Fibroblast of lung (primary cell): Measurements from ENCODE around the gene ATP5F1E. TPM values are rescaled to one million over a fixed set of nuclear protein-coding genes. Genes with fewer than 3 reads are reported as not detected.

Experiments
- DNase-seq, 2 donors: peaks; one replicate each; pipeline versions ENCODE4 v3.0.0 to v3.0.0-alpha.2; 2010; ENCODE audit warnings: low read depth in 2 of 2
- H2AFZ ChIP-seq: 2 replicates; pipeline ENCODE4 v1.5.1; 2012; ENCODE audit warnings: low read length, control low read depth, inconsistent platforms
- H3K27ac ChIP-seq: 2 replicates; pipeline ENCODE4 v1.5.1; 2011; ENCODE audit warnings: low read length, control low read depth; ENCODE audit not compliant: insufficient read depth
- H3K27me3 ChIP-seq: 2 replicates; pipeline ENCODE4 v1.5.1; 2011; ENCODE audit warnings: mild to moderate bottlenecking, low read length; ENCODE audit not compliant: control insufficient read depth, insufficient read depth
- H3K36me3 ChIP-seq: 2 replicates; pipeline ENCODE4 v1.5.1; 2011; ENCODE audit warnings: low read length; ENCODE audit not compliant: control insufficient read depth, insufficient read depth
- H3K4me1 ChIP-seq: 2 replicates; pipeline ENCODE4 v1.5.1; 2011; ENCODE audit warnings: low read length; ENCODE audit not compliant: control insufficient read depth, insufficient read depth; ENCODE audit errors: extremely low read depth
- H3K4me2 ChIP-seq: 2 replicates; pipeline ENCODE4 v1.5.1; 2011; ENCODE audit warnings: low read length, control low read depth; ENCODE audit not compliant: insufficient read depth; ENCODE audit errors: extremely low read depth
- H3K4me3 ChIP-seq, 4 experiments: fragments of 200-600 bp in 1 of 4; sonication (generic) in 1 of 4; replicated peaks in 1 of 4; 2 replicates each; pipeline ENCODE4 v1.5.1; 2011 to 2016; ENCODE audit warnings: low read length in 4 of 4, low read depth in 3 of 4, mild to moderate bottlenecking in 3 of 4, control low read depth in 2 of 4, inconsistent platforms in 1 of 4, mixed read lengths in 1 of 4; ENCODE audit not compliant: insufficient read depth in 1 of 4; ENCODE audit errors: control extremely low read depth in 1 of 4
- H3K79me2 ChIP-seq: 2 replicates; pipeline ENCODE4 v1.5.1; 2012; ENCODE audit warnings: mild to moderate bottlenecking, low read length, inconsistent platforms; ENCODE audit not compliant: control insufficient read depth, insufficient read depth
- H3K9ac ChIP-seq: 2 replicates; pipeline ENCODE4 v1.5.1; 2011; ENCODE audit warnings: mild to moderate bottlenecking, low read length, control low read depth; ENCODE audit not compliant: insufficient read depth
- H3K9me3 ChIP-seq: 2 replicates; pipeline ENCODE4 v1.5.1; 2012; ENCODE audit warnings: low read depth, low read length; ENCODE audit not compliant: control insufficient read depth, insufficient read depth
- H4K20me1 ChIP-seq: 2 replicates; pipeline ENCODE4 v1.5.1; 2011; ENCODE audit warnings: low read length; ENCODE audit not compliant: control insufficient read depth, insufficient read depth; ENCODE audit errors: extremely low read depth
- CTCF ChIP-seq, 2 donors: IDR thresholded peaks in 1 of 2; conservative IDR thresholded peaks in 1 of 2; 1 replicate in 1 of 2; 2 replicates in 1 of 2; pipeline ENCODE4 v1.5.1; 2011 to 2012; ENCODE audit warnings: low read length in 2 of 2, control low read depth in 1 of 2, inconsistent platforms in 1 of 2, low read depth in 1 of 2, mild to moderate bottlenecking in 1 of 2
- EZH2 ChIP-seq: IDR thresholded peaks from 2 replicates; pipeline ENCODE4 v1.5.1; 2012; ENCODE audit warnings: low read length, control low read depth, mild to moderate bottlenecking; ENCODE audit errors: missing control alignments
- polyA plus RNA-seq, 2 donors: library from polyadenylated mRNA; depleted of rRNA in 1 of 2; stranded (reverse) in 1 of 2; unstranded in 1 of 2; fragments of >200 nt; gene quantifications; 2 replicates each; pipeline ENCODE4 v1.2.1, GENCODE V29; 2011 to 2012; ENCODE audit warnings: missing spikeins in 1 of 2
- total RNA-seq: library from RNA; depleted of rRNA; stranded (reverse); fragments of >200 nt; gene quantifications from 2 replicates; pipeline ENCODE4 v1.2.1, GENCODE V29; 2014

Gene ATP5F1E
- total and polyA plus RNA-seq, 2 donors (not counting 1 experiment from before 2014, with no cell fraction given): 37.8 to 56.5 TPM

GRCh38 chr20:59073582-59073981 is 41.4 kb upstream of the ATP5F1E start:
- H3K4me2 ChIP-seq: no peak overlapping the region
- H3K4me3 ChIP-seq: no peak overlapping the region
- no peaks in the 10 kb centered on the region for H3K36me3 ChIP-seq
- H3K27ac ChIP-seq: no peak overlapping the region
- H4K20me1 ChIP-seq: no peaks in the 10 kb centered on the region
- H3K27me3 ChIP-seq: no peaks in the 10 kb centered on the region
- H3K79me2 ChIP-seq: no peaks in the 10 kb centered on the region
- no peaks in the 10 kb centered on the region for H3K4me1 ChIP-seq
- no peak overlapping the region for H2AFZ ChIP-seq
- no peak overlapping the region for H3K9ac ChIP-seq
- no peak for DNase-seq
- H3K9me3 ChIP-seq: no peaks in the 10 kb centered on the region
- TF ChIP-seq CTCF (conservative IDR thresholded peaks at IDR 0.05 in 1 of 2, IDR thresholded peaks at IDR 0.05 in 1 of 2; ENCODE audit: low read depth in 1 of 2, low read length in 2 of 2) (no peak), EZH2 (no peak)

- Histone ChIP-seq H3K9ac (no peak overlapping the region), H3K4me1 (no peaks in the 10 kb centered on the region), H2AFZ (no peak overlapping the region), H3K27ac (no peak overlapping the region), H3K79me2 (no peaks in the 10 kb centered on the region), H3K4me3 (no peak overlapping the region), H3K36me3 (no peaks in the 10 kb centered on the region), H3K9me3 (no peaks in the 10 kb centered on the region), H3K4me2 (no peak overlapping the region), H3K27me3 (peaks cover 4% of the 10 kb centered on the region), H4K20me1 (no peaks in the 10 kb centered on the region)
- DNase-seq: no peak
- TF ChIP-seq EZH2 (no peak), CTCF (conservative IDR thresholded peaks at IDR 0.05 in 1 of 2, IDR thresholded peaks at IDR 0.05 in 1 of 2; ENCODE audit: low read depth in 1 of 2, low read length in 2 of 2) (no peak)
These were observed 39.1 kb upstream of the ATP5F1E start for GRCh38 chr20:59071216-59071615.

- H3K36me3 ChIP-seq: no peaks in the 10 kb centered on the region
- H3K9me3 ChIP-seq: no peaks in the 10 kb centered on the region
- no peaks in the 10 kb centered on the region for H4K20me1 ChIP-seq
- no peak overlapping the region for H3K4me2 ChIP-seq
- no peak for TF ChIP-seq EZH2
- TF ChIP-seq CTCF (conservative IDR thresholded peaks at IDR 0.05 in 1 of 2, IDR thresholded peaks at IDR 0.05 in 1 of 2; ENCODE audit: low read depth in 1 of 2, low read length in 2 of 2): no peak
- no peak overlapping the region for H3K9ac ChIP-seq
- no peak overlapping the region for H3K4me3 ChIP-seq
- peaks cover 3% of the 10 kb centered on the region for H3K4me1 ChIP-seq
- peaks cover 4% of the 10 kb centered on the region for H3K27me3 ChIP-seq
- H2AFZ ChIP-seq: no peak overlapping the region
- no peak overlapping the region for H3K27ac ChIP-seq
- H3K79me2 ChIP-seq: no peaks in the 10 kb centered on the region
- DNase-seq: no peak
These were observed 36.9 kb upstream of the ATP5F1E start for GRCh38 chr20:59069026-59069425.
